ENCODE results near the gene MRPL36. TPM values are rescaled to one million over a fixed set of nuclear protein-coding genes. Genes with fewer than 3 reads are reported as not detected.

The MRPL36 gene
- polyA plus RNA-seq, 1 experiment, result 104 TPM

DNA sequence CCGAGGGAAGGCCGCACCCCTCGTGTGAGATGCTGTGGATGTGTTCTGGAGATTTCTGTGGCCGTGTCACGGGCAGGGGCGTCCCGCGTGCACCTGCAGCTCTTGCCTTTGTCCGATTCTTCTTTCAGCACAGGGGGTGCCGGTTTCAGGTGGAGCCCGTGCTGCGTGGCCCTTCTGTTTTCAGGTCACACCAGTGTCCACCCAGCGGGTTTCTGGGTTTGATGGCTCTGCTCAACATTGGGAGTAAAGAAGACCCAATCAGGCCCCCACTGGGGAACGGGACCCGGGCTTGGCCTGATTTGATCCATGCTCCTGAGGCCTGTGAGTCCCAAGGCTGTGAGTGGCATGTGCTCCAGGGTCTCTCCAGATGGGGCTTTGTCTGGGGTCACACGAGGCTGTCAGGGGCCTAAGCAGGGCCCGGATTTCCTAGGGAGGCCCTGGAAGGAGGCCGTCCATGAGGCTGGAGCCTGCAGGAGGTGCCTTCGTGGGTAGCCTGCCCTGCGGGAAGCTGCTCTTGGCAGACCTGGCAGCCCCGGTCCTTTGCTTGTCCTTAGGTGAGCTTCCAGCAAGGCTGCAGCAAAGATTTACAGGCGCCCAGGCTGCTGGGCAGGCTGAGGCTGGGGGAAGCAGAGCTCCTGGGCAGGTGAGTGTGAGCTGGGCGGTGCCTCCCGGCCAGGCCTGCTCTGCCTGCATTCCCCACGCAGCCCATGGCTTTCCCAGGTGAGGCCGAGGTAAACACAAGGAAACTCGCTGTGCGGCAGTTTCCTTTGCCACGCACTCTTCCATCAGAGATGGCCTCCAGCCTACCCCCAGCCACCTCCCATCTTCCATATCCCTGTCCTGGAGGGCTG is 12.8 kb downstream of the MRPL36 start:
- ChIA-PET POLR2A (no interaction called here), CTCF (no interaction called here)
- Histone ChIP-seq H3K9me3 (ENCODE audit: control insufficient read depth, insufficient read depth, low read length) (peaks cover 4% of the 10 kb centered on the region), H3K4me3 (ENCODE audit: low read depth, low read length) (no peak overlapping the region), H3K27me3 (ENCODE audit: control insufficient read depth, insufficient read depth, low read length) (no peaks in the 10 kb centered on the region), H3K27ac (ENCODE audit: low read depth, low read length) (no peak overlapping the region)
- DNase-seq (ENCODE audit: low read depth, low spot score), result no peak
- no peak for TF ChIP-seq CTCF (IDR thresholded peaks at IDR 0.05; ENCODE audit: low read depth, low read length)

GRCh38 chr5:1785984-1786383 is 13.7 kb downstream of the MRPL36 start:
- CTCF ChIA-PET, result no interaction called here

DNA sequence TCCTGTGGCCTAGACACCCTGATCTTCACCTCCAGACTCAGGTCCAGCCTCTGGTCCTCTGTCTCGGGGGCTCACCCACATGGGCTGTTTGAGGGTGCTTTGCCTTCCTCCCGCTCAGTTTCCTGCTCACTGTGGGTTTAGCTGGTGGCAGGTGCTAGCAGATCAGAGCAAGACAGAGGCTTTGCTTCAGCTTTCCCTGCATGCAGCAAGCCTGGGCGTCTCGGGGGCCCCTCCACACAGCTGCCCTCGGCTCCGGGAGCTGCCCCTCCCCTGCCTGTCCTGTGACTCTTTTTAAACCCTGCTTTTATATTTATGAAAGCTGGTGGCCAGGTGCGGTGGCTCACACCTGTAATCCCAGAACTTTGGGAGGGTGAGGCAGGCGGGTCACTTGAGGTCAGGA is 14.6 kb downstream of the MRPL36 start:
- H3K4me3 ChIP-seq (ENCODE audit: low read depth, low read length), result no peak overlapping the region
- no peak for TF ChIP-seq CTCF (IDR thresholded peaks at IDR 0.05; ENCODE audit: low read depth, low read length)

More at GRCh38 chr5:1785984-1786383, 13.7 kb downstream of the MRPL36 start:
- Histone ChIP-seq H3K9me3 (ENCODE audit: control insufficient read depth, insufficient read depth, low read length) (peaks cover 4% of the 10 kb centered on the region), H3K4me3 (ENCODE audit: low read depth, low read length) (no peak overlapping the region), H3K27ac (ENCODE audit: low read depth, low read length) (no peak overlapping the region), H3K27me3 (ENCODE audit: control insufficient read depth, insufficient read depth, low read length) (no peaks in the 10 kb centered on the region)
- POLR2A ChIA-PET, result no interaction called here
- DNase-seq (ENCODE audit: low read depth, low spot score), result no peak
- no peak for TF ChIP-seq CTCF (IDR thresholded peaks at IDR 0.05; ENCODE audit: low read depth, low read length)

DNA sequence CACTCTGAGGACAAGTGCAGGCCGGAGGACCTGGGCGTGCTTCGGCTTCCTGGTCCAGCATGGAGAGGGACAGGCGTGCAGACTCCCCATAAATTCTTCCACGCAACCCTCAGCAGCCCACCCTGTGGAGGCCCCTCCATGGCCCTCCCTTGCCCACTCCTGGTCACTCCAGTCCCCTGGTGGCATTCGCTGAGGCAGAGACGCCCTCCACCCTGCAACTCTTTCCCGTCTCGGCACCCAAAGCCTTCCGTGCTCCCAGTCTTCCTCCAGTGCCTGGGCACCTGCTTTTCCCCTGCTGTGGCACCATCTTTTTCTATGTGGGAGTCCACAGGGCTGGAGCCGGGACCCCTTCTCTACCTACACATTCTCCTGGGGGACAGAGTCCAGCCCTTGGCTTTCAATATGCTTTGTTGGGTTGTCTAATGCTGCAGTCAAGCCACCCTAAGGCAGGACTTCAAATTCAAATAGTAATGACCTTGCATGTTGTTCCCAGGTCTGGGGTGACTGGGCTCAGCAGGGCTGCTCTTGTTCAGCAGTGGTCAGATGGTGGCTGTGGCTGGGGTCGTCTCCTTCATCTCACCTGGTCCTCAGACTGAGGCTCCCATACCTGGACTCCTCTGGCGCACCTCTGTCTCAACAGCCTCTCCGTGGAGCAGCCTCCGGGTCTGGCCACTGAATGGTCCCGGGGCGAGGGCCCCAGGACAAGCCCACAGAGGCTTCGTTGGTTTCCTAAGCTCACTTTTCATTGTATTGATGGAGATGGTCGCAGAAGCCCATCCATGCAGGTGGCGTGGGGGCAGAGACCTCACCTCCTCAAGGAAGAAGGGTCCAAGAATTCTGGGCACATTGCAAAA is 15.2 kb downstream of the MRPL36 start:
- Histone ChIP-seq H3K4me3 (ENCODE audit: low read depth, low read length) (no peak overlapping the region), H3K27me3 (ENCODE audit: control insufficient read depth, insufficient read depth, low read length) (no peaks in the 10 kb centered on the region), H3K9me3 (ENCODE audit: control insufficient read depth, insufficient read depth, low read length) (peaks cover 4% of the 10 kb centered on the region), H3K27ac (ENCODE audit: low read depth, low read length) (no peak overlapping the region)
- ChIA-PET CTCF (no interaction called here), POLR2A (no interaction called here)
- no peak for TF ChIP-seq CTCF (IDR thresholded peaks at IDR 0.05; ENCODE audit: low read depth, low read length)
- DNase-seq (ENCODE audit: low read depth, low spot score), result no peak

More for the DNA sequence above, 14.6 kb downstream of the MRPL36 start:
- DNase-seq (ENCODE audit: low read depth, low spot score), result no peak
- Histone ChIP-seq H3K27me3 (ENCODE audit: control insufficient read depth, insufficient read depth, low read length) (no peaks in the 10 kb centered on the region), H3K27ac (ENCODE audit: low read depth, low read length) (no peak overlapping the region), H3K9me3 (ENCODE audit: control insufficient read depth, insufficient read depth, low read length) (peaks cover 4% of the 10 kb centered on the region)
- ChIA-PET CTCF (no interaction called here), POLR2A (no interaction called here)

GRCh38 chr5:1783216-1783554 is 16.5 kb downstream of the MRPL36 start:
- H3K27me3 ChIP-seq (ENCODE audit: control insufficient read depth, insufficient read depth, low read length), result no peaks in the 10 kb centered on the region
- no peaks in the 10 kb centered on the region; the same call in 1 of the 2 replicates for H3K9me3 ChIP-seq (ENCODE audit: control insufficient read depth, insufficient read depth, low read length)
- H3K27ac ChIP-seq (ENCODE audit: low read depth, low read length), result no peak overlapping the region
- no peak overlapping the region for H3K4me3 ChIP-seq (ENCODE audit: low read depth, low read length)
- DNase-seq (ENCODE audit: low read depth, low spot score), result no peak
- POLR2A ChIA-PET, result interaction anchor here (0.7 kb wide), 1 partner anchor 772 kb away, joined by 4 read pairs; no protein-coding TSS in a partner anchor
- CTCF ChIA-PET, result no interaction called here
- TF ChIP-seq CTCF (IDR thresholded peaks at IDR 0.05; ENCODE audit: low read depth, low read length), result no peak

Data from AG04450 (cell line).